ENCODE data around the gene NAPB.

Gene NAPB

DNA sequence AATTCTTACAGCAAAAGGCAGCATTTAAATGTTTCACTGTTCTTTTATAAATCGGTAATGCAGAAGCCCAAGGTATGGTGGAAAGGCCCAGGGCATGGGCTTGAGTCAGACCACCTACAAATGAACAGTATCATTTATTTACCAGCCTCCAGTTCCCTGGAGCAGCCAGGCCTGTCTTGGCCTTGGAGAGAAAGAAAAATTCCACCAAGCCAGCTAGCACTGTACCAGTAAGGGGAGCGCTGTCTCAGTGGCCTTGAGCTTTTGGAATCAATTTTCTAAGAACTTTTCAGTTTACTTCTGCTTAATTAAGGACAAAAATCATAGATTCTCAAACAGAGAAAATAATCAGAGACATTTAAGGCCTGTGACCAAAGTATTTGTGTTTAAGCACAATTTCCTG lies 12.3 kb downstream of the NAPB start:
- no peak for DNase-seq (ENCODE audit: low read depth)
- TF ChIP-seq, protein P1, sequence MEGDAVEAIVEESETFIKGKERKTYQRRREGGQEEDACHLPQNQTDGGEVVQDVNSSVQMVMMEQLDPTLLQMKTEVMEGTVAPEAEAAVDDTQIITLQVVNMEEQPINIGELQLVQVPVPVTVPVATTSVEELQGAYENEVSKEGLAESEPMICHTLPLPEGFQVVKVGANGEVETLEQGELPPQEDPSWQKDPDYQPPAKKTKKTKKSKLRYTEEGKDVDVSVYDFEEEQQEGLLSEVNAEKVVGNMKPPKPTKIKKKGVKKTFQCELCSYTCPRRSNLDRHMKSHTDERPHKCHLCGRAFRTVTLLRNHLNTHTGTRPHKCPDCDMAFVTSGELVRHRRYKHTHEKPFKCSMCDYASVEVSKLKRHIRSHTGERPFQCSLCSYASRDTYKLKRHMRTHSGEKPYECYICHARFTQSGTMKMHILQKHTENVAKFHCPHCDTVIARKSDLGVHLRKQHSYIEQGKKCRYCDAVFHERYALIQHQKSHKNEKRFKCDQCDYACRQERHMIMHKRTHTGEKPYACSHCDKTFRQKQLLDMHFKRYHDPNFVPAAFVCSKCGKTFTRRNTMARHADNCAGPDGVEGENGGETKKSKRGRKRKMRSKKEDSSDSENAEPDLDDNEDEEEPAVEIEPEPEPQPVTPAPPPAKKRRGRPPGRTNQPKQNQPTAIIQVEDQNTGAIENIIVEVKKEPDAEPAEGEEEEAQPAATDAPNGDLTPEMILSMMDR (IDR thresholded peaks at IDR 0.05; ENCODE audit: control insufficient read depth, insufficient read depth, low read depth, low read length, missing control alignments): no peak
- H3K4me3 ChIP-seq (ENCODE audit: control insufficient read depth, low read depth, low read length): no peak overlapping the region

DNA sequence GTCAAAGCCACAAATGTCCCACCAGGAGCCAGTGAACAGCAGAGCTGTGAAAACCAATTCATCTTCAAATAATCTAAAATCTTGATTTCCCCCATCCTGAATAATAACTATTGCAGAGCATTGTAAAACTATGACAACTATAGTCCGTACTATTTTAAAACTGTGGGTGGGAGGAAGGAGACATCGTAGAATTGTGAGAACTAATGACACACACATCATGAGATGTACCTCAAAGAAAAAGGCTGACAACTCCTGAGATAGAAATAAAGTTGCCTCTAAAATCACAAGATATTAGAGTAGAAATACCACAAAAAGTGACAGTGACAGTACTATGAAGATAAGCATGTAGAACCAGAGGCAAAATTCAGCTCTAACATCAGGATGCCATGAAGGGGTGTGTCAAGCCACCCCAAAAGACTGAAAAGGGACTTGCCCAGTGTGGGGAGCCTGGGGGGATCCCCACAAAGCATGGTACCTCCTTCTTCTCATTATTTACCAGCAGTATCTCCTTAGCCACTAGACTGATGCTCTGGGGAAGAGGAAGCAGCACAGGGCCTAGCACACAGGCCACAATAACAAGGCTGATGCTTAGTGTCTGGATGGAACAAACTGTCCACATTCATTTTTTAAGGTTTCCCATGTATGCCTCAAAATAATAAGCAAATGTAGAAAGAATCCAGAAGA lies 13.4 kb downstream of the NAPB start:
- DNase-seq (ENCODE audit: low read depth): no peak
- no peak overlapping the region for H3K4me3 ChIP-seq (ENCODE audit: control insufficient read depth, low read depth, low read length)
- TF ChIP-seq, protein P1 (IDR thresholded peaks at IDR 0.05; ENCODE audit: control insufficient read depth, insufficient read depth, low read depth, low read length, missing control alignments): no peak

DNA sequence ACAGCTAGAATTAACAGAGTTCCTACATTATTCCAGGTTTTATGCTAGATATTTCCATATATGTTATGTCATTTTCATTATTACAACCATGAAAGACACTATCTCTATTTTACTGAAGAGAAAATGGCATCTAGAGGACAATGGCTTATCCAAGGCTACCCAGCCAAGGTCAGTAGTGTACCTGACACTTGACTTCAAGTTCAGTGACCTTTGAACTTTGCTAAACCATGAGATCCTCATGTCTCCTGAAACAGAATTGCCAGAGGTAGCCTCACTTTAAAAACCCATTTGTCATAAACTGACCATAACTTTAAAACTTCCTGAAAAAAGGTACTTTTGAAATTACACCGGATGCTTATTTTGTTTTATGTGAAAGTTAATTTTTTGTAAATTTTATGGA lies 14.4 kb downstream of the NAPB start:
- no peak overlapping the region for H3K4me3 ChIP-seq (ENCODE audit: control insufficient read depth, low read depth, low read length)
- TF ChIP-seq, protein P1 (IDR thresholded peaks at IDR 0.05; ENCODE audit: control insufficient read depth, insufficient read depth, low read depth, low read length, missing control alignments): no peak
- DNase-seq (ENCODE audit: low read depth): no peak

DNA sequence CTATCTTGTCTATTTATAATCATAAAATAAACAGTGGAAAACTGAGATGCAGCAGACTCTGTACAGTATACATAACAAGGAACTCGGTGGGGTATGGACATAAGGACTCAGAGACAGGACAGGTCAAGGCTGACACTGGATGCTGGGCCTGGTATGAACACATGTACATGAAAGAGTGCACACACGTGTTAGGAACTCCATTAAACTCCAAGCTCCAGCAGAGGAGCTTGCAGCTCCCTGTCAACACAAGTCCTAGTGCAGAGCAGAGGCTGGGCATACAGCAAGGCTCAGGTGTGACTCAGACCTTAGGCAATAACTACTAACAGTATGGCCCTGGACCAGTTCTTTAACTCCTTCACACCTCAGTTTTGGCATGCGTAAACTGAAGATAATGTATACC lies 17.1 kb downstream of the NAPB start:
- H3K4me3 ChIP-seq (ENCODE audit: control insufficient read depth, low read depth, low read length): no peak overlapping the region
- TF ChIP-seq, protein P1 (IDR thresholded peaks at IDR 0.05; ENCODE audit: control insufficient read depth, insufficient read depth, low read depth, low read length, missing control alignments): no peak
- no peak for DNase-seq (ENCODE audit: low read depth)

DNA sequence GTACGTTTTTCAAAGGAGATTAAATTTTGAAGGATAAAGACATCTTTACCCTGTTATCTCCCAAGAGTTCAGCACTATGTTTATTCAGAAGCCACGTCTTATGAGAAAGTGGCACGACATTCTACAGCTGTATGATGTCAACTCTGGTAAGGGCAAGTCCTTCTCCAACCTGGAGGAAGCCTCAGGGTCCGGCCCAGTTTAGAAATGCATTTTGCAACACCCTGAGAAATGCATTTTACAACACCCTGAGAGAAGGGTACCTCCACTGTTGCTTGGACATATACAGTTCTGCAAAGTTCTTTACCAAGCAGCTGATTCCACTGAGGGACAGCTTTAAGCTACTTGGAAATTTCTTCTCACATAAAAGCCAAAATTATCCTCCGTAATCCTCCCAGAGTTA lies 17.5 kb downstream of the NAPB start:
- H3K4me3 ChIP-seq (ENCODE audit: control insufficient read depth, low read depth, low read length): no peak overlapping the region
- TF ChIP-seq, protein P1 (IDR thresholded peaks at IDR 0.05; ENCODE audit: control insufficient read depth, insufficient read depth, low read depth, low read length, missing control alignments): no peak
- no peak for DNase-seq (ENCODE audit: low read depth)

DNA sequence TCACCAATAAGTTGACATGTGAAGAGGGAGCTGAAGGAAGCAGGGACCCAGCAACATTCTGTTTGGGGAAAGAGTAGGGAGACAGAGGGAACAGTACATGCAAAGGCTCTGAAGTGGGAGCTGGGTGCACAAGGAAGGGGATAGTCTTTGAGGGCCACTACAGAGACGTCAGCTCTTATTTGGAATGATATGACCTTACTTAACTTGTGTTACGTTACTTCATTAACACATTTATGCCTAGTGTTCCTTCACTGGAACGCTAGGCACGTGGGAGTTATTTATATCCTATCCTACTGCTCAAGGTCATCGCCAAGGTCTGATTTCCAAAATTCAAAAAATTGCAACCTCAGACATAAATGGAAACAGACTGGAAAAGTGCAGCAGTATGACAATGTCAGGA lies 20.2 kb downstream of the NAPB start:
- no peak for DNase-seq (ENCODE audit: low read depth)
- TF ChIP-seq, protein P1 (IDR thresholded peaks at IDR 0.05; ENCODE audit: control insufficient read depth, insufficient read depth, low read depth, low read length, missing control alignments): no peak
- no peak overlapping the region for H3K4me3 ChIP-seq (ENCODE audit: control insufficient read depth, low read depth, low read length)

All from AG09309 (cell line).